ENCODE results near the gene MYRIP. TPM values are rescaled to one million over a fixed set of nuclear protein-coding genes. Genes with fewer than 3 reads are reported as not detected.

MYRIP gene
- total and polyA plus RNA-seq, 4 donors: 0.98 to 11.7 (median 6.8) TPM

GRCh38 chr3:40294434-40294833 lies 485.0 kb downstream of the MYRIP start:
- H3K4me3 ChIP-seq (ENCODE audit: low read depth in 1 of 3, low read length in 3 of 3): no peak overlapping the region
- H3K36me3 ChIP-seq (ENCODE audit: control insufficient read depth in 4 of 4, insufficient read depth in 3 of 4, low read depth in 1 of 4, low read length in 3 of 4): peaks cover 0 to 6% (median under 1%) of the 10 kb centered on the region in 4 donors
- 96% methylated on average over 1 of the region's 1 CpG for WGBS
- no peak overlapping the region for H3K9ac ChIP-seq (ENCODE audit: low read depth in 1 of 2, low read length in 2 of 2)
- DNase-seq (ENCODE audit: low spot score): no peak
- H3K9me3 ChIP-seq (ENCODE audit: control insufficient read depth in 4 of 4, low read length in 3 of 4): no peaks in the 10 kb centered on the region
- TF ChIP-seq REST (IDR thresholded peaks at IDR 0.05): no peak
- no peak for TF ChIP-seq FOXA2 (IDR thresholded peaks at IDR 0.05)
- TF ChIP-seq JUND (IDR thresholded peaks at IDR 0.05): no peak
- no peak for TF ChIP-seq MAX (IDR thresholded peaks at IDR 0.05)
- TF ChIP-seq YY1 (IDR thresholded peaks at IDR 0.05): no peak
- no peak for TF ChIP-seq ZBTB33 (IDR thresholded peaks at IDR 0.05)
- TF ChIP-seq RXRA (IDR thresholded peaks at IDR 0.05): no peak
- no peak for TF ChIP-seq HNF4A (conservative IDR thresholded peaks at IDR 0.05)
- no peak for TF ChIP-seq RAD21 (IDR thresholded peaks at IDR 0.05)
- no peak for TF ChIP-seq TAF1 (conservative IDR thresholded peaks at IDR 0.05)
- no peak for TF ChIP-seq ATF3 (IDR thresholded peaks at IDR 0.05)
- TF ChIP-seq GABPA (IDR thresholded peaks at IDR 0.05 in 1 of 2, conservative IDR thresholded peaks at IDR 0.05 in 1 of 2): no peak
- no peak for TF ChIP-seq CTCF (IDR thresholded peaks at IDR 0.05; ENCODE audit: low read depth, low read length, missing input control)
- TF ChIP-seq SP1 (IDR thresholded peaks at IDR 0.05): no peak
- TF ChIP-seq EGR1 (IDR thresholded peaks at IDR 0.05; ENCODE audit: low read depth in 2 of 2): no peak
- H3K27ac ChIP-seq (ENCODE audit: low read depth in 1 of 2, low read length in 2 of 2): no peak overlapping the region
- H3K27me3 ChIP-seq (ENCODE audit: control insufficient read depth in 4 of 4, insufficient read depth in 4 of 4, low read length in 3 of 4): no peaks in the 10 kb centered on the region
- H3K4me1 ChIP-seq (ENCODE audit: control insufficient read depth in 4 of 4, insufficient read depth in 4 of 4, low read length in 3 of 4): no peaks in the 10 kb centered on the region

GRCh38 chr3:40298075-40298474 lies 488.7 kb downstream of the MYRIP start:
- H3K4me3 ChIP-seq (ENCODE audit: low read depth in 1 of 3, low read length in 3 of 3): no peak overlapping the region
- H3K9me3 ChIP-seq (ENCODE audit: control insufficient read depth in 4 of 4, low read length in 3 of 4): no peaks in the 10 kb centered on the region
- H3K27me3 ChIP-seq (ENCODE audit: control insufficient read depth in 4 of 4, insufficient read depth in 4 of 4, low read length in 3 of 4): no peaks in the 10 kb centered on the region
- no peak for DNase-seq (ENCODE audit: low spot score)
- H3K36me3 ChIP-seq (ENCODE audit: control insufficient read depth in 4 of 4, insufficient read depth in 3 of 4, low read depth in 1 of 4, low read length in 3 of 4): peaks cover 0 to 10% (median 3%) of the 10 kb centered on the region in 4 donors
- H3K9ac ChIP-seq (ENCODE audit: low read depth in 1 of 2, low read length in 2 of 2): no peak overlapping the region
- no peaks in the 10 kb centered on the region for H3K4me1 ChIP-seq (ENCODE audit: control insufficient read depth in 4 of 4, insufficient read depth in 4 of 4, low read length in 3 of 4)
- H3K27ac ChIP-seq (ENCODE audit: low read depth in 1 of 2, low read length in 2 of 2): no peak overlapping the region
- WGBS: 96% methylated on average over 2 of the region's 2 CpGs
- no peak for TF ChIP-seq TAF1 (conservative IDR thresholded peaks at IDR 0.05)
- TF ChIP-seq NR2F2 (IDR thresholded peaks at IDR 0.05): no peak
- no peak for TF ChIP-seq ZBTB33 (IDR thresholded peaks at IDR 0.05)
- TF ChIP-seq FOXA1 (IDR thresholded peaks at IDR 0.05): no peak
- TF ChIP-seq SP1 (IDR thresholded peaks at IDR 0.05): no peak
- TF ChIP-seq EGR1 (IDR thresholded peaks at IDR 0.05; ENCODE audit: low read depth in 2 of 2): no peak
- TF ChIP-seq MAX (IDR thresholded peaks at IDR 0.05): no peak
- no peak for TF ChIP-seq CTCF (IDR thresholded peaks at IDR 0.05; ENCODE audit: low read depth, low read length, missing input control)
- no peak for TF ChIP-seq HNF4G (IDR thresholded peaks at IDR 0.05)
- TF ChIP-seq ATF3 (IDR thresholded peaks at IDR 0.05): no peak
- TF ChIP-seq GABPA (IDR thresholded peaks at IDR 0.05 in 1 of 2, conservative IDR thresholded peaks at IDR 0.05 in 1 of 2): no peak
- no peak for TF ChIP-seq YY1 (IDR thresholded peaks at IDR 0.05)
- TF ChIP-seq FOXA2 (IDR thresholded peaks at IDR 0.05): no peak

All from liver (tissue), 9 donors.